ENCODE measurements around the gene PBRM1.

The PBRM1 gene

GRCh38 chr3:52554026-52554755 lies 131.5 kb downstream of the PBRM1 start:
- H3K4me2 ChIP-seq (ENCODE audit: low read depth, low read length), result no peak overlapping the region
- DNase-seq, result no peak

GRCh38 chr3:52552089-52552488 lies 133.6 kb downstream of the PBRM1 start:
- no peak overlapping the region for H3K4me2 ChIP-seq (ENCODE audit: low read depth, low read length)
- no peaks in the 10 kb centered on the region for H3K9me3 ChIP-seq (replicated peaks; ENCODE audit: insufficient read depth, low read length)
- TF ChIP-seq CTCF (IDR thresholded peaks at IDR 0.05; ENCODE audit: low read length) (no peak), EZH2 (optimal IDR thresholded peaks at IDR 0.05; ENCODE audit: low read depth, low read length) (no peak), EZH2phosphoT487 (IDR thresholded peaks at IDR 0.05; ENCODE audit: low read length) (no peak)
- H4K20me1 ChIP-seq (ENCODE audit: insufficient read depth, low read length), result no peaks in the 10 kb centered on the region
- H2AFZ ChIP-seq (ENCODE audit: low read length), result no peak overlapping the region
- H3F3A ChIP-seq (ENCODE audit: insufficient read depth, low read length), result peaks cover 10% of the 10 kb centered on the region
- H3K9me2 ChIP-seq (replicated peaks; ENCODE audit: insufficient read depth, low read length), result no peaks in the 10 kb centered on the region
- H3K4me1 ChIP-seq (ENCODE audit: low read length), result peaks cover 8% of the 10 kb centered on the region
- H3K36me3 ChIP-seq (replicated peaks; ENCODE audit: insufficient read depth, low read length), result peaks cover 8% of the 10 kb centered on the region
- DNase-seq, result no peak
- H3K9ac ChIP-seq (ENCODE audit: low read length), result no peak overlapping the region
- no peaks in the 10 kb centered on the region for H3K27me3 ChIP-seq (replicated peaks; ENCODE audit: insufficient read depth, low read length)
- 0 out of 2 replicates have a peak, but pooled peaks cover 11% of the 10 kb centered on the region for H3K79me2 ChIP-seq (ENCODE audit: low read length)
- H3K4me3 ChIP-seq (ENCODE audit: low read length), result no peak overlapping the region
- no peak overlapping the region for H3K27ac ChIP-seq (ENCODE audit: low read length)

More at GRCh38 chr3:52554026-52554755, 131.5 kb downstream of the PBRM1 start:
- Histone ChIP-seq H3K27ac (ENCODE audit: low read length) (no peak overlapping the region), H3K4me1 (ENCODE audit: low read length) (no peaks in the 10 kb centered on the region), H3K79me2 (ENCODE audit: low read length) (0 out of 2 replicates have a peak, but pooled peaks cover 8% of the 10 kb centered on the region), H3K36me3 (replicated peaks; ENCODE audit: insufficient read depth, low read length) (peaks cover 9% of the 10 kb centered on the region; the same call in 1 of the 2 replicates), H3F3A (ENCODE audit: insufficient read depth, low read length) (no peaks in the 10 kb centered on the region), H3K9me3 (replicated peaks; ENCODE audit: insufficient read depth, low read length) (no peaks in the 10 kb centered on the region), H3K27me3 (replicated peaks; ENCODE audit: insufficient read depth, low read length) (no peaks in the 10 kb centered on the region), H2AFZ (ENCODE audit: low read length) (no peak overlapping the region), H3K4me3 (ENCODE audit: low read length) (no peak overlapping the region), H3K9me2 (replicated peaks; ENCODE audit: insufficient read depth, low read length) (no peaks in the 10 kb centered on the region), H4K20me1 (ENCODE audit: insufficient read depth, low read length) (no peaks in the 10 kb centered on the region), H3K9ac (ENCODE audit: low read length) (no peak overlapping the region)
- TF ChIP-seq EZH2phosphoT487 (IDR thresholded peaks at IDR 0.05; ENCODE audit: low read length) (no peak), EZH2 (optimal IDR thresholded peaks at IDR 0.05; ENCODE audit: low read depth, low read length) (no peak), CTCF (IDR thresholded peaks at IDR 0.05; ENCODE audit: low read length) (no peak)

GRCh38 chr3:52551118-52551517 lies 134.6 kb downstream of the PBRM1 start:
- no peak for TF ChIP-seq EZH2 (optimal IDR thresholded peaks at IDR 0.05; ENCODE audit: low read depth, low read length)
- TF ChIP-seq EZH2phosphoT487 (IDR thresholded peaks at IDR 0.05; ENCODE audit: low read length), result no peak
- TF ChIP-seq CTCF (IDR thresholded peaks at IDR 0.05; ENCODE audit: low read length), result no peak
- Histone ChIP-seq H3K4me3 (ENCODE audit: low read length) (no peak overlapping the region), H3K79me2 (ENCODE audit: low read length) (peaks cover 15% of the 10 kb centered on the region; the same call in 1 of the 2 replicates), H2AFZ (ENCODE audit: low read length) (no peak overlapping the region), H3K4me1 (ENCODE audit: low read length) (peaks cover 17% of the 10 kb centered on the region), H3K27ac (ENCODE audit: low read length) (no peak overlapping the region), H3K4me2 (ENCODE audit: low read depth, low read length) (no peak overlapping the region), H3K9me3 (replicated peaks; ENCODE audit: insufficient read depth, low read length) (no peaks in the 10 kb centered on the region), H4K20me1 (ENCODE audit: insufficient read depth, low read length) (no peaks in the 10 kb centered on the region), H3K9me2 (replicated peaks; ENCODE audit: insufficient read depth, low read length) (no peaks in the 10 kb centered on the region), H3F3A (ENCODE audit: insufficient read depth, low read length) (peaks cover 13% of the 10 kb centered on the region), H3K27me3 (replicated peaks; ENCODE audit: insufficient read depth, low read length) (no peaks in the 10 kb centered on the region), H3K9ac (ENCODE audit: low read length) (no peak overlapping the region), H3K36me3 (replicated peaks; ENCODE audit: insufficient read depth, low read length) (peaks cover 11% of the 10 kb centered on the region)
- no peak for DNase-seq
